A673 (cell line): ENCODE data around the gene SNAP29. TPM values are rescaled to one million over a fixed set of nuclear protein-coding genes. Genes with fewer than 3 reads are reported as not detected.

ENCODE experiments used
- BruUV-seq: library from RNA; stranded (reverse); fragments of 400-500 nt; replicated peaks from 2 replicates; lab custom pipeline; 2021; lab: Mats Ljungman, UMichigan
- CTCF ChIA-PET: fragments of 300-600 bp; sonication (Branson Sonifier 250); formaldehyde crosslinking; loops from one replicate; lab custom pipeline; 2022; ENCODE audit warnings: antibody characterized with exemption; lab: Charles Lee
- POLR2A ChIA-PET: fragments of 300-600 bp; sonication (Branson Sonifier 250); formaldehyde crosslinking; loops from one replicate; lab custom pipeline; 2022; ENCODE audit warnings: antibody characterized with exemption; ENCODE audit not compliant: low non-redundant PET; lab: Charles Lee
- DNase-seq: peaks from one replicate; pipeline ENCODE4 v3.0.0-alpha.2; 2015; ENCODE audit warnings: low spot score
- H3K27ac ChIP-seq: fragments of 200-600 bp; sonication (generic); 2 replicates; pipeline ENCODE4 v1.5.1; 2016; ENCODE audit warnings: mixed run types, low read depth, mild to moderate bottlenecking, mixed read lengths, antibody characterized with exemption, low read length; ENCODE audit not compliant: poor library complexity, severe bottlenecking
- H3K27me3 ChIP-seq: fragments of 200-600 bp; sonication (generic); replicated peaks from 2 replicates; pipeline ENCODE4 v1.6.1; 2017; ENCODE audit warnings: mixed run types, low read depth, mild to moderate bottlenecking, mixed read lengths, antibody characterized with exemption, low read length; ENCODE audit not compliant: insufficient read depth, poor library complexity
- H3K36me3 ChIP-seq: fragments of 200-600 bp; sonication (generic); 2 replicates; pipeline ENCODE4 v1.6.1; 2016; ENCODE audit warnings: mixed run types, mild to moderate bottlenecking, mixed read lengths, antibody characterized with exemption, low read length; ENCODE audit not compliant: insufficient read depth, poor library complexity, severe bottlenecking
- H3K4me1 ChIP-seq: fragments of 200-600 bp; sonication (generic); 2 replicates; pipeline ENCODE4 v1.6.1; 2017; ENCODE audit warnings: mixed run types, mild to moderate bottlenecking, mixed read lengths, antibody characterized with exemption, low read length; ENCODE audit not compliant: insufficient read depth, poor library complexity, severe bottlenecking
- H3K4me3 ChIP-seq: fragments of 200-600 bp; sonication (generic); 2 replicates; pipeline ENCODE4 v1.5.1; 2016; ENCODE audit warnings: low read depth, mixed run types, mild to moderate bottlenecking, mixed read lengths, low read length; ENCODE audit not compliant: poor library complexity, severe bottlenecking
- H3K9me3 ChIP-seq: fragments of 200-600 bp; sonication (generic); 2 replicates; pipeline ENCODE4 v1.6.1; 2016; ENCODE audit warnings: mixed run types, low read depth, mild to moderate bottlenecking, mixed read lengths, antibody characterized with exemption, low read length; ENCODE audit not compliant: poor library complexity, severe bottlenecking
- EZH2 ChIP-seq: fragments of 200-600 bp; sonication (generic); IDR thresholded peaks from 2 replicates; pipeline ENCODE4 v1.6.1; 2017; ENCODE audit warnings: borderline replicate concordance, low read depth, mild to moderate bottlenecking, mixed read lengths, antibody characterized with exemption, low read length; ENCODE audit not compliant: poor library complexity, severe bottlenecking
- intact Hi-C: fragments of 100-400 bp; cut with micrococcal nuclease; formaldehyde crosslinking; loops from one replicate; pipeline ENCODE4 v1.10.0; 2022; ENCODE audit not compliant: unreplicated experiment
- total RNA-seq: library from RNA; stranded (reverse); gene quantifications from 2 replicates; pipeline ENCODE4 v1.2.3, GENCODE V29; 2021
- TF ChIP-seq, protein P1 (sequence below): fragments of 300-800, 200-600 bp; sonication (generic); conservative IDR thresholded peaks from 2 replicates; pipeline ENCODE4 v1.5.1; 2017; ENCODE audit warnings: low read depth, mild to moderate bottlenecking, antibody characterized with exemption, low read length, moderate library complexity, mixed read lengths

Gene SNAP29
- total RNA-seq, 1 experiment from 2014 or later: 35.3 TPM

DNA sequence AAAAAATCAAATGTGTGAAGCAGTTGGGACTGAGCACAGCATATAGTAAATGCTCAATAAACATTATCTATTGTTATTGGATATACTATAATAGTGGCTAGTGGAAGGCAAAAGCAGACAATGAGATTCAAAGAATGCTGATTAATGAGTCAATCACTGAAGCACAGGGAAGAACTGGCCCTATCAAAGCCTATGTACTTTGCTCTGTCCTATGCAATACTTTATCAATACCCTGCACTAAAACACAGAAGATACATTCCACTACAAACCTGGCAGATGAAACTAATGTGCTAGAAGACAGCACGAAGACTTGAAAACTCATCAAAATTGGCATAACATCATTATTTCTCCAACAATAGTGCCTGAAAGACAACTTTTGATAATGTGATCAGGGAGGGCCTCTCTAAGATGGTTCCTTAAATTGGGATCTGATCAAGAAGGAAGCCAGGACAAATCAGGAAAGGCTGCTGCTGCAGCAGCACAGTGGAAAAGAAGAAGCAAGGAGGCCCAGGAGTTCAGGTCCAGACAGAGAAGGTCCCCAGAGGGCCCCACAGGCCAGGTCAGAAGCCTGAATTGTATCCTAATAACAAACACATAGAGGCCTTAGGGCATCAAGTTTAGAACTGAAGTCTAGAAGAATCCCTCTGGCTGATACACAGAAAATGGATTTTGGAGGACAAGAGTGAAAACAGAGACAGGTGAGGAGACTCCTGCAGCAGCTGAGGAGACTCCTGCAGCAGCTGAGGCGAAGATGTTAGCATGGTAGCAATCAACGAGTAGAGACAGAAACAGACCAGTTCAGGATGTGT lies 18.8 kb upstream of the SNAP29 start:
- Histone ChIP-seq H3K4me3 (no peak overlapping the region), H3K4me1 (no peaks in the 10 kb centered on the region), H3K27ac (no peak overlapping the region), H3K9me3 (no peaks in the 10 kb centered on the region), H3K36me3 (no peaks in the 10 kb centered on the region), H3K27me3 (no peaks in the 10 kb centered on the region)
- no peak for DNase-seq
- POLR2A ChIA-PET: no interaction called here
- intact Hi-C loops: no loop called here
- CTCF ChIA-PET: no interaction called here
- TF ChIP-seq, protein P1, sequence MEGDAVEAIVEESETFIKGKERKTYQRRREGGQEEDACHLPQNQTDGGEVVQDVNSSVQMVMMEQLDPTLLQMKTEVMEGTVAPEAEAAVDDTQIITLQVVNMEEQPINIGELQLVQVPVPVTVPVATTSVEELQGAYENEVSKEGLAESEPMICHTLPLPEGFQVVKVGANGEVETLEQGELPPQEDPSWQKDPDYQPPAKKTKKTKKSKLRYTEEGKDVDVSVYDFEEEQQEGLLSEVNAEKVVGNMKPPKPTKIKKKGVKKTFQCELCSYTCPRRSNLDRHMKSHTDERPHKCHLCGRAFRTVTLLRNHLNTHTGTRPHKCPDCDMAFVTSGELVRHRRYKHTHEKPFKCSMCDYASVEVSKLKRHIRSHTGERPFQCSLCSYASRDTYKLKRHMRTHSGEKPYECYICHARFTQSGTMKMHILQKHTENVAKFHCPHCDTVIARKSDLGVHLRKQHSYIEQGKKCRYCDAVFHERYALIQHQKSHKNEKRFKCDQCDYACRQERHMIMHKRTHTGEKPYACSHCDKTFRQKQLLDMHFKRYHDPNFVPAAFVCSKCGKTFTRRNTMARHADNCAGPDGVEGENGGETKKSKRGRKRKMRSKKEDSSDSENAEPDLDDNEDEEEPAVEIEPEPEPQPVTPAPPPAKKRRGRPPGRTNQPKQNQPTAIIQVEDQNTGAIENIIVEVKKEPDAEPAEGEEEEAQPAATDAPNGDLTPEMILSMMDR: no peak
- TF ChIP-seq EZH2: no peak
- BruUV-seq: no TSS peak

DNA sequence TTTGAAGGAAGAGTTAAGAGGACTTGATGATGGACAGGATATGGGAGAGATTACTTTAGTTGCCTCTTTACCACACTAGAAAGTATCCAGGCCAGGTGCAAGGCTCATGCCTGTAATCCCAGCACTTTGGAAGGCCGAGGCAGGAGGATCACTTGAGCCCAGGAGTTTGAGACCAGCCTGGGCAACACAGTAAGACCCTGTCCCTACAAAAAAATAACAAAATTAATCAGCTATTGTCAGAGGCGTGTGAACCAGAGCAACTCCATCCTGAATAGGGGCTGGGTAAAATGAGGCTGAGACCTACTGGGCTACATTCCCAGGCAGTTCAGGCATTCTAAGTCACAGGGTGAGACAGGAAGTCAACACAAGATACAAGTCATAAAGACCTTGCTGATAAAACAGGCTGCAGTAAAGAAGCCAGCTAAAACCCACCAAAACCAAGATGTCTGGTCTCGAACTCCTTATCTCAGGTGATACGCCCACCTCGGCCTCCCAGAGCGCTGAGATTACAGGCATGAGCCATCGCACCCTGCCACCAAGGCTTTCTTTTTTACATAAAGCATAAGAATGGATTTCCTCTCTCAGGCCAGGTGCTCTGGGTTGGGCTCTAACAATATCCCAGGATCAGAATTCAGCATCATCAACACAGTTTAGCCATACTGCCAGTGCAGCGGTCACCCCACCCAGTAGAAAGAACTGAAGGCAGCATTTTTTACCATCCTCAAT lies 18.0 kb upstream of the SNAP29 start:
- no TSS peak for BruUV-seq
- no peak overlapping the region for H3K27ac ChIP-seq
- H3K36me3 ChIP-seq: no peaks in the 10 kb centered on the region
- H3K4me1 ChIP-seq: no peaks in the 10 kb centered on the region
- intact Hi-C loops: no loop called here
- TF ChIP-seq, protein P1: no peak
- no peak for TF ChIP-seq EZH2
- CTCF ChIA-PET: no interaction called here
- H3K4me3 ChIP-seq: no peak overlapping the region
- DNase-seq: no peak
- no peaks in the 10 kb centered on the region for H3K9me3 ChIP-seq
- POLR2A ChIA-PET: no interaction called here
- no peaks in the 10 kb centered on the region for H3K27me3 ChIP-seq

DNA sequence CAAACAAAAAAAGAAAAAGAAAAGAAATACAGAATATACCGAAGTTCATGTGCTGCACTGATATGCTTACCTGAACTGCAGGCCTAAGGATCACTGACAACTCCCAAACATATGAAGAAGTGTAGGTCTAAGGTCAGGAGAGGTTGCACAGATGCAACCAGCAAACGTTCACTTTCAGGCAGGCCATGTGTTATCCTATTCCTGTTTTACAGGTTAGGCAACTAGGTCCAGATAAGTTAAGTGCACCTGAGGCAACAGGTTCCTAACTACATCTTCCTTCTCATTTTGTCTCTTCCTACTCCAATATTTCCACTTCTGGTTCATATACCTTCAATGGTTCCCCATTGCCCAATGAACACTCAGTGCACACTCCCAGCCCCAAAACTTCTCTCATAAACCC lies 15.3 kb upstream of the SNAP29 start:
- Histone ChIP-seq H3K9me3 (no peaks in the 10 kb centered on the region), H3K4me3 (no peak overlapping the region), H3K36me3 (no peaks in the 10 kb centered on the region), H3K27ac (no peak overlapping the region), H3K27me3 (no peaks in the 10 kb centered on the region), H3K4me1 (no peaks in the 10 kb centered on the region)
- no peak for TF ChIP-seq EZH2
- TF ChIP-seq, protein P1: no peak
- intact Hi-C loops: no loop called here
- BruUV-seq: no TSS peak
- DNase-seq: no peak
- ChIA-PET POLR2A (no interaction called here), CTCF (no interaction called here)
